Stimulated activated CD8-positive, alpha-beta memory T cell treated with anti-CD3 and anti-CD28 coated beads, Interleukin-7, amount 100 ng/mL, for 1 hour (primary cell): Measurements from ENCODE around the gene SLC6A4.
"Not testable (repeated sequence)": the region's sequence is repeated elsewhere in the genome, so short reads cannot be mapped to it uniquely, and the experiment has no call there.

Source experiments
- DNase-seq, 2 donors: peaks; one replicate each; pipeline ENCODE4 v3.0.0-alpha.2; 2020; ENCODE audit warnings: low read depth in 2 of 2

The SLC6A4 gene

DNA sequence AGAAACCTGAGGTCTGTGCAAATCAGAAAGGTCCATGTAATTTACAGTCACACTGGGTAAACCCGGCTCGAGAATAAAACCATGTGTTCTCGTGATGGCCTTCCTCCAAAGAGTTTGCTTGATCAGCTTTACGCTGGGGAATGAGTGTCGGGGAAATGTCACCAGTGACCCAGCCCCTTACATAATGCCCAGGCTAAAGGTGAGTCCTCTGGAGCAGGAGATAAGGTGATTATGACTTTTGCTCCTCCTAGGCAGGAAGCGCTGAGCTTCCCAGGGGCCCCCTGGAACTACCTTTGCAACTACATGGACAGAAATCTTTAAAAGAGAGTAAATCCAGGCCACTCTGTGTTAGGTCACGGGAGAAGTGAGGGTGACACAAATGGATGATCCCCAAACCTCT lies 15.7 kb downstream of the SLC6A4 start:
- DNase-seq: no peak

- DNase-seq: no peak
Observed at GRCh38 chr17:30219315-30219714, 16.2 kb downstream of the SLC6A4 start.

GRCh38 chr17:30218799-30219198 lies 16.7 kb downstream of the SLC6A4 start:
- DNase-seq: no peak

GRCh38 chr17:30217746-30218245 lies 17.7 kb downstream of the SLC6A4 start:
- no peak for DNase-seq

GRCh38 chr17:30217054-30217453 lies 18.4 kb downstream of the SLC6A4 start:
- DNase-seq: no peak

GRCh38 chr17:30212750-30213149 lies 22.7 kb downstream of the SLC6A4 start:
- DNase-seq: no peak

DNA sequence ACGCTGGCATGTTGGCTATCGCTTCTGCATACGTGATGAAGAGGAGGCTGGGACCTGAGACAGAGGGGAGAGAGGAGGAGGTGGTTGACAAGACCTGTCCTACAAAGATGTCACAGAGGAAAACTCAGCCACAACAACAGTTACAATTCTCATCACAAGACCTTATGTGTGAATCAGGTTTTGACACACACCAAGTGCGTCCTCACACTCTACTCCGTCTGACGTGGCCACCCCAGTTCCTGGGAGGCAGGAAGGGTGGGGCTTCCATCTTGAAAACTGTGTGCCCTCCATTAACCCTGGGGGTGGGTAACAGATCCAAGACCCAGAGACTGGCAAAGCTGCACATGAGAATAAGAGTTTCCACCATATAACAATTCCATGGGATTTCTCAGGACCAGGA lies 24.1 kb downstream of the SLC6A4 start:
- no peak for DNase-seq

GRCh38 chr17:30210901-30211300 lies 24.6 kb downstream of the SLC6A4 start:
- no peak for DNase-seq

DNA sequence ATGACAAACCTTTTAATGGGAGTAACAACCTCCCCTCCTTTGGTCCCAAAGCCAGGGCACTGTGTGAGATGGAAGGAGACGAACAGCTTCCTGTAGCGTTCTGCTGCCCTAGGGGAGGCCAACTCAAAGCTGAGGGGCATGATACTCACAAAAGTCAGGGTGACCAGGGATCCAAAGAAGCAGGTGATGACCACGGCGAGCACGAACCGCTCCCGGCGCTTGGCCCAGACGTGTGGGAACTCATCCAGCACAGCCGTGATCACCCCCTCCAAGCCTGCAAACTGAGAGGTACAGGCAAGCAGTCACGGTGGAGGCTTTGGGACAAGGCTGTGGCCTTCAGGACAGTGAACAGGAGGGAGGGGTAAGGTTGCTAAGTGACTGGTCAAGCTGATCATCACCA lies 25.1 kb downstream of the SLC6A4 start:
- DNase-seq: no peak

DNA sequence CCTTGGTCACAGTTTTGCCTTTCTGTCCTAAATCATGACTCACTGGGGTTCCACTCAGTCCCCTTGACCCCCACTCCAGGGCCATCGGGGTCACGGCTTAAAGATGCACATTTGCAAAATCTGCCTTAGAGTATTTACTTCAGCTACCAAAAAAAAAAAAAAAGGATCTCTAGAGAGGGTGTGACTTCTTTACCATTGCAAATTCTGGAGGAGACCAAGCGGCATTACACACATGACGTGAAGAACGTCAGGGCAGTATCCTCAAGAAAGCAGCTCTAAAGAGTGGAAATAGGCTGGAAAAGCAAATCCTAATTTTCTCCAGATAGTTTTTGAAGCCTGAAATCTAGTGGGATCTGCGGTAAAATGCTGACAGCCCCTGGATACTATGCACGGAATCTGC lies 25.6 kb downstream of the SLC6A4 start:
- no peak for DNase-seq

DNA sequence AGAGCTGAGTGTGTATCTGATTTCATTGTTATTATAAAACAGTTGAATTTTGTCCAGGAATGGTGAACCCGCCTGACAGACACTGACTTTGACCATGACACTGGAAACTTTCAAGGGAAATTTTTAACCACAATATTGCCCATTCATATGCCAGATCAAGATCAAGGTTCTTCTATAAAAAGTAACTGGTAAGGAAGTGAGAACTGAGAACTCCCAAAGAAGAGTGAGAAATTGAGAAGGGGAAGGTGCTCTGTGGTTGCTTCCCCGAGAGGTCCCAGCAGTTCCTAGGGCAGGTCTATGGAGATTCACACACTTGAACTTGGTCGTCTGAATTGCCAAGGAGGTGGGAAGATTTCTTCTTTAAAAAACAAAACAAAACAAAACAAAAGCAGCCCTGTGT lies 27.3 kb downstream of the SLC6A4 start:
- DNase-seq: no peak

- no peak for DNase-seq
Observed at GRCh38 chr17:30207655-30208054, 27.8 kb downstream of the SLC6A4 start.

GRCh38 chr17:30203471-30203981 lies 32.0 kb downstream of the SLC6A4 start:
- DNase-seq: no peak

DNA sequence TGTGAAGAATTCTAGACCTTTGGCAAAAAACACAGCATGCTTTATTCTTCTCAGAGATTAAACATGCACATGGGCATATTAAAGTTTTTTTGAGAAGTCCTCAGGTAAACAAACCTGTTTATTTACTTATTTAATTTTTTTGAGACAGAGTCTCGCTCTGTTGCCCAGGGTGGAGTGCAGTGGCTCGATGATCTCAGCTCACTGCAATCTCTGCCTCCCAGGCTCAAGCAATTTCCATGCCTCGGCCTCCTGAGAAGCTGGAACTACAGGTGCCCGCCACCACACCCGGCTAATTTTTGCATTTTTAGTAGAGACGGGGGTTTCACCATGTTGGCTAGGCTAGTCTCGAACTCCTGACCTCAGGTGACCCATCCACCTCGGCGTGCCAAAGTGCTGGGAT lies 34.8 kb downstream of the SLC6A4 start:
- DNase-seq: not testable (repeated sequence)

GRCh38 chr17:30200106-30200505 lies 35.4 kb downstream of the SLC6A4 start:
- no peak for DNase-seq

DNA sequence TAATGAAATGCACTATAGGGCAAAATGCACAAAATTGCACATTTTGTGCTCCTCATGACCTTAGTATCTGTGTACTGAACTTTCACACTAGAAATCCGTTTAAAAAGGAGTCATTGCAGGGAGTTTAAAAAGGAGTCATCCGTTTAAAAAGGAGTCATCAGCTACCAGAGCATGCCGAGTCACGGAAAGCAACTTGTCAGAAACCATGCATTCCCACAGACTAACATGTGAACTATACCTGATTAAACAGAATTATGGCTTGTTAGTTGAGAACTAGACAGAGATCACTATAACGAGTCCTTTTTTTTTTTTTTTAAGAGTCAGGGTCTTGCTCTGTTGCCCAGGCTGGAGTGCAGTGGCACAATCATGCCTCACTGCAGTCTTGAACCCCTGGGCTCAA lies 35.9 kb downstream of the SLC6A4 start:
- DNase-seq: no peak

- DNase-seq: no peak
Observed at GRCh38 chr17:30197416-30197815, 38.1 kb downstream of the SLC6A4 start.

- no peak for DNase-seq
Observed at GRCh38 chr17:30196504-30196903, 39.0 kb downstream of the SLC6A4 start.

- no peak for DNase-seq
Observed at GRCh38 chr17:30191072-30191471, 44.4 kb downstream of the SLC6A4 start.

GRCh38 chr17:30188211-30188939 lies 47.1 kb downstream of the SLC6A4 start:
- no peak for DNase-seq

DNA sequence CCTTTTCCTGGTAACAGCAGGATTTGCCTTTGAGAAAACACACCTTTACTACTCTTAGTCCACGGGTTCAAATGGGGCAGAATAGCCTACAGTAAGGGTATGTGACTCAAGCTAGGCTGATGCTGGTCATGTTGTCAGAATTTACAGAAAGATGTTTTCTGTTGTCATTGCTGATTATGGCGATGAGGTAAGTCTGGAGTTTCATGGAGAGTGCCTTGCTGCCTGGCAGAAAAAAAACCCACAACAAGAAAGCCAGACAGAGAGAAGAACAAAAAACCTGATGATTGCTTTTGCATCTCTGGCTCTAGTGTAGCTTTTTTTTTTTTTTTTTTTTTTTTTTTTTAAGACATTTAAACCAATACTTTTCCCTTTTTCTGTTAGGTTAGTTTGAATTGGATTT lies 47.9 kb downstream of the SLC6A4 start:
- no peak for DNase-seq

DNA sequence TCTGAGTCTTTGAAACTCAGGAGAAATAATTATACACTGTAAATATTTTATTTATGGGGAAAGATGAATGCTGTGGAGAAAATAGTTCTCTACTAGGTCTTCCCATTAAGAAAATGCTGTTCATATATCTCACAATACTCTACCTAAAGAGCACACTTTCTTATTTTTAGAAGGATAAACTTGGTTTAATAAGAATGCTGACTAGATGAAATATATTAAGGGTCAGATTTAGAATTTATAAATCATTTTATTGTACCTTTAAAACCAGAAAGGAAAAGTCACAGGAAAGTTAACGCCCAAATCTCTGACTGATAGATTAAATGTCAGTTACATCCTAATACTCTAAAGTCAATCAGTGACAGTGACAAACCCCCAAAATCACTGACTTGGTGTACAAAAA lies 48.7 kb downstream of the SLC6A4 start:
- no peak for DNase-seq

- no peak for DNase-seq
Observed at GRCh38 chr17:30176855-30177254, 58.6 kb downstream of the SLC6A4 start.

GRCh38 chr17:30174556-30174955 lies 60.9 kb downstream of the SLC6A4 start:
- no peak for DNase-seq
